Measurements from ENCODE around the gene CPOX.

CPOX gene

GRCh38 chr3:98531622-98532274 is 61.7 kb downstream of the CPOX start, which contains the start of gene GPR15:
TSS of gene GPR15 (plus strand) at chr3:98531978. CDS start at chr3:98532034, 56 bp downstream.
- no peak for TF ChIP-seq CTCF (IDR thresholded peaks at IDR 0.05; ENCODE audit: low read depth, low read length, missing control alignments)
- H3K4me3 ChIP-seq (replicated peaks; ENCODE audit: low read depth, low read length) = no peak within 1 kb of the TSS
- no peak for DNase-seq (ENCODE audit: extremely low read depth, low read depth)

- no peak for TF ChIP-seq CTCF (IDR thresholded peaks at IDR 0.05; ENCODE audit: low read depth, low read length, missing control alignments)
- DNase-seq (ENCODE audit: extremely low read depth, low read depth) = no peak
- H3K4me3 ChIP-seq (replicated peaks; ENCODE audit: low read depth, low read length) = no peak overlapping the region
These were observed 62.7 kb downstream of the CPOX start for GRCh38 chr3:98530676-98531075.

- no peak for DNase-seq (ENCODE audit: extremely low read depth, low read depth)
- H3K4me3 ChIP-seq (replicated peaks; ENCODE audit: low read depth, low read length) = no peak overlapping the region
- no peak for TF ChIP-seq CTCF (IDR thresholded peaks at IDR 0.05; ENCODE audit: low read depth, low read length, missing control alignments)
These were observed 63.5 kb downstream of the CPOX start for GRCh38 chr3:98529856-98530459.

All from HFF-Myc (cell line).